ENCODE results near the gene SLC2A9. TPM values are rescaled to one million over a fixed set of nuclear protein-coding genes. Genes with fewer than 3 reads are reported as not detected.

The SLC2A9 gene
- total and polyA plus RNA-seq, 2 of the 13 experiments (the other 11 are each of a cell fraction or from before 2014, with no cell fraction given) = 36.2 to 42.3 TPM

GRCh38 chr4:9949573-9949972 lies 71.7 kb downstream of the SLC2A9 start (continued):
- TF ChIP-seq BCL6 (CRISPR knock-in tag; IDR thresholded peaks at IDR 0.05) (no peak), ZBTB46 (CRISPR knock-in tag; IDR thresholded peaks at IDR 0.05; ENCODE audit: borderline replicate concordance) (no peak), PRDM4 (CRISPR knock-in tag; IDR thresholded peaks at IDR 0.05; ENCODE audit: borderline replicate concordance) (no peak), ZNF281 (CRISPR knock-in tag; IDR thresholded peaks at IDR 0.05; ENCODE audit: borderline replicate concordance) (no peak), PLRG1 (conservative IDR thresholded peaks at IDR 0.05) (no peak), PCBP1 (IDR thresholded peaks at IDR 0.05; ENCODE audit: borderline replicate concordance, low read depth, low read length) (no peak), GTF2F1 (IDR thresholded peaks at IDR 0.05; ENCODE audit: low read length) (no peak), ATF2 (CRISPR knock-in tag; IDR thresholded peaks at IDR 0.05) (no peak), PLSCR1 (CRISPR knock-in tag; IDR thresholded peaks at IDR 0.05; ENCODE audit: borderline replicate concordance) (no peak)

Measured in HepG2 (cell line).